Caco-2 (cell line): ENCODE measurements around the gene MCEMP1. TPM values are rescaled to one million over a fixed set of nuclear protein-coding genes. Genes with fewer than 3 reads are reported as not detected.

ENCODE experiments used
- BruUV-seq: library from RNA; stranded (reverse); fragments of 400-500 nt; replicated peaks from 2 replicates; lab custom pipeline; 2021; lab: Mats Ljungman, UMichigan
- CTCF ChIA-PET: fragments of 300-600 bp; sonication (Branson Sonifier 250); formaldehyde crosslinking; loops from one replicate; lab custom pipeline; 2022; ENCODE audit warnings: antibody characterized with exemption; lab: Charles Lee
- POLR2A ChIA-PET: fragments of 300-600 bp; sonication (Branson Sonifier 250); formaldehyde crosslinking; loops from one replicate; lab custom pipeline; 2022; ENCODE audit warnings: antibody characterized with exemption; lab: Charles Lee
- DNase-seq, 2 experiments: peaks; one replicate each; pipeline versions ENCODE4 v3.0.0 to v3.0.0-alpha.2; 2020 to 2022
- H3K27me3 ChIP-seq: replicated peaks from 2 replicates; pipeline ENCODE4 v1.6.0; 2011; ENCODE audit warnings: low read length; ENCODE audit not compliant: control insufficient read depth, insufficient read depth
- H3K36me3 ChIP-seq: 2 replicates; pipeline ENCODE4 v1.5.1; 2011; ENCODE audit warnings: low read length; ENCODE audit not compliant: control insufficient read depth, insufficient read depth
- H3K4me1 ChIP-seq: fragments of 250-450 bp; sonication (Bioruptor Pico); 2 replicates; pipeline ENCODE4 v1.5.1; 2020; ENCODE audit warnings: mild to moderate bottlenecking
- H3K4me3 ChIP-seq: 2 replicates; pipeline ENCODE4 v1.5.1; 2011; ENCODE audit warnings: low read depth, mild to moderate bottlenecking, control low read depth, low read length
- H3K9me3 ChIP-seq: fragments of 250-450 bp; sonication (Bioruptor Pico); 2 replicates; pipeline ENCODE4 v1.5.1; 2020; ENCODE audit warnings: mild to moderate bottlenecking, moderate library complexity
- H3K27ac Mint-ChIP-seq: one replicate; pipeline ENCODE4 v1.8.0; 2022; ENCODE audit warnings: mixed read lengths; ENCODE audit not compliant: unreplicated experiment
- H3K27me3 Mint-ChIP-seq: one replicate; pipeline ENCODE4 v1.8.0; 2022; ENCODE audit warnings: mixed read lengths; ENCODE audit not compliant: insufficient read depth, unreplicated experiment
- H3K36me3 Mint-ChIP-seq: one replicate; pipeline ENCODE4 v1.8.0; 2022; ENCODE audit warnings: mild to moderate bottlenecking, mixed read lengths; ENCODE audit not compliant: insufficient read depth, unreplicated experiment
- H3K4me1 Mint-ChIP-seq: one replicate; pipeline ENCODE4 v1.8.0; 2022; ENCODE audit warnings: low read depth, mixed read lengths; ENCODE audit not compliant: unreplicated experiment
- H3K4me3 Mint-ChIP-seq: one replicate; pipeline ENCODE4 v1.8.0; 2022; ENCODE audit warnings: mild to moderate bottlenecking, moderate library complexity, mixed read lengths; ENCODE audit not compliant: unreplicated experiment
- H3K9me3 Mint-ChIP-seq: one replicate; pipeline ENCODE4 v1.8.0; 2022; ENCODE audit warnings: mixed read lengths; ENCODE audit not compliant: unreplicated experiment
- CTCF ChIP-seq, 2 experiments: fragments of 200-600 bp in 1 of 2; IDR thresholded peaks; 1 replicate in 1 of 2; 2 replicates in 1 of 2; pipeline versions ENCODE4 v1.5.1 to v1.8.0; 2011 to 2022; ENCODE audit warnings: antibody characterized with exemption in 1 of 2, control low read depth in 1 of 2, inconsistent platforms in 1 of 2, low read depth in 1 of 2, low read length in 1 of 2, mild to moderate bottlenecking in 1 of 2, moderate library complexity in 1 of 2; ENCODE audit not compliant: insufficient read depth in 1 of 2, severe bottlenecking in 1 of 2, unreplicated experiment in 1 of 2
- intact Hi-C: fragments of 100-400 bp; cut with micrococcal nuclease; formaldehyde crosslinking; loops from one replicate; pipeline ENCODE4 v1.10.0; 2022; ENCODE audit not compliant: unreplicated experiment
- total RNA-seq: library from RNA; stranded (reverse); gene quantifications from 2 replicates; pipeline ENCODE4 v1.2.3, GENCODE V29; 2022

MCEMP1 gene
- total RNA-seq, 1 experiment from 2014 or later, result not detected

GRCh38 chr19:7681340-7682174 lies 4.7 kb downstream of the MCEMP1 start:
- Mint-ChIP-seq H3K36me3 (peaks cover 16% of the 10 kb centered on the region), H3K4me3 (peak overlapping the region; percentile 82), H3K9me3 (no peaks in the 10 kb centered on the region), H3K27ac (peak overlapping the region; percentile 77), H3K27me3 (no peaks in the 10 kb centered on the region), H3K4me1 (peaks cover 9% of the 10 kb centered on the region)
- DNase-seq, result peak; percentile 47 to 54
- Histone ChIP-seq H3K4me1 (peaks cover 13% of the 10 kb centered on the region; the same call in 1 of the 2 replicates), H3K4me3 (peak overlapping the region; percentile 97), H3K36me3 (no peaks in the 10 kb centered on the region), H3K9me3 (no peaks in the 10 kb centered on the region), H3K27me3 (no peaks in the 10 kb centered on the region)
- intact Hi-C loops, result no loop called here
- no TSS peak for BruUV-seq
- CTCF ChIA-PET, result interaction anchor here (0.6 to 1.7 kb wide), 25 partner anchors 11 to 1232 kb away, joined by 3 to 34 read pairs (median 4); partner anchors contain the start of genes CAMSAP3, PET100, RETN and XAB2
- TF ChIP-seq CTCF (IDR thresholded peaks at IDR 0.05; ENCODE audit: insufficient read depth in 1 of 2, low read depth in 1 of 2, low read length in 1 of 2, severe bottlenecking in 1 of 2, unreplicated experiment in 1 of 2), result no peak
- POLR2A ChIA-PET, result interaction anchor here (0.6 kb wide), 2 partner anchors 41 to 56 kb away, joined by 3 to 4 read pairs; no protein-coding TSS in a partner anchor

GRCh38 chr19:7682175-7682855 lies 5.4 kb downstream of the MCEMP1 start:
- DNase-seq, result no peak
- Mint-ChIP-seq H3K4me1 (peaks cover 9% of the 10 kb centered on the region), H3K36me3 (peaks cover 16% of the 10 kb centered on the region), H3K27me3 (no peaks in the 10 kb centered on the region), H3K27ac (peak overlapping the region; percentile 77), H3K4me3 (peak overlapping the region; percentile 82), H3K9me3 (no peaks in the 10 kb centered on the region)
- no peak for TF ChIP-seq CTCF (IDR thresholded peaks at IDR 0.05; ENCODE audit: insufficient read depth in 1 of 2, low read depth in 1 of 2, low read length in 1 of 2, severe bottlenecking in 1 of 2, unreplicated experiment in 1 of 2)
- Histone ChIP-seq H3K36me3 (no peaks in the 10 kb centered on the region), H3K4me3 (no peak overlapping the region), H3K27me3 (no peaks in the 10 kb centered on the region), H3K9me3 (no peaks in the 10 kb centered on the region), H3K4me1 (peaks cover 13% of the 10 kb centered on the region; the same call in 1 of the 2 replicates)
- BruUV-seq, result TSS peak; percentile 72
- ChIA-PET POLR2A (no interaction called here), CTCF (no interaction called here)
- intact Hi-C loops, result no loop called here
